Immature natural killer cell (primary cell): Measurements from ENCODE around the gene MCRIP1. TPM values are rescaled to one million over a fixed set of nuclear protein-coding genes. Genes with fewer than 3 reads are reported as not detected.

Experiments
- DNase-seq, 3 donors: peaks; one replicate each; pipeline ENCODE4 v3.0.0; 2022; ENCODE audit warnings: mixed read lengths in 1 of 3
- H3K27ac Mint-ChIP-seq, 6 donors: one replicate each; pipeline ENCODE4 v1.8.0; 2020; ENCODE audit warnings: mixed read lengths in 6 of 6, mild to moderate bottlenecking in 5 of 6, inconsistent platforms in 4 of 6, moderate library complexity in 3 of 6
- H3K27me3 Mint-ChIP-seq, 3 donors: one replicate each; pipeline ENCODE4 v1.8.0; 2020 to 2021; ENCODE audit warnings: low read depth in 3 of 3, mild to moderate bottlenecking in 3 of 3, mixed read lengths in 3 of 3, moderate library complexity in 3 of 3, inconsistent platforms in 1 of 3
- H3K36me3 Mint-ChIP-seq, 3 donors: one replicate each; pipeline ENCODE4 v1.8.0; 2020; ENCODE audit warnings: mixed read lengths in 3 of 3, inconsistent platforms in 2 of 3, mild to moderate bottlenecking in 2 of 3
- H3K4me1 Mint-ChIP-seq, 2 donors: one replicate each; pipeline ENCODE4 v1.8.0; 2020; ENCODE audit warnings: inconsistent platforms in 2 of 2, mild to moderate bottlenecking in 2 of 2, mixed read lengths in 2 of 2, moderate library complexity in 1 of 2
- H3K4me3 Mint-ChIP-seq, 5 donors: one replicate each; pipeline ENCODE4 v1.8.0; 2020; ENCODE audit warnings: mild to moderate bottlenecking in 5 of 5, mixed read lengths in 5 of 5, inconsistent platforms in 3 of 5, moderate library complexity in 3 of 5
- H3K9me3 Mint-ChIP-seq, 6 donors: one replicate each; pipeline ENCODE4 v1.8.0; 2020; ENCODE audit warnings: mild to moderate bottlenecking in 6 of 6, mixed read lengths in 6 of 6, inconsistent platforms in 4 of 6, moderate library complexity in 3 of 6
- polyA plus RNA-seq, 3 donors: library from polyadenylated mRNA; unstranded; fragments of 300-500 nt; fragmentation: Illumina TruSeq; gene quantifications; one replicate each; pipeline ENCODE4 v1.2.3, GENCODE V29; 2021

The MCRIP1 gene, protein sequence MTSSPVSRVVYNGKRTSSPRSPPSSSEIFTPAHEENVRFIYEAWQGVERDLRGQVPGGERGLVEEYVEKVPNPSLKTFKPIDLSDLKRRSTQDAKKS
- polyA plus RNA-seq: 100 to 1,000 TPM; 112 to 178 (median 124) TPM

DNA sequence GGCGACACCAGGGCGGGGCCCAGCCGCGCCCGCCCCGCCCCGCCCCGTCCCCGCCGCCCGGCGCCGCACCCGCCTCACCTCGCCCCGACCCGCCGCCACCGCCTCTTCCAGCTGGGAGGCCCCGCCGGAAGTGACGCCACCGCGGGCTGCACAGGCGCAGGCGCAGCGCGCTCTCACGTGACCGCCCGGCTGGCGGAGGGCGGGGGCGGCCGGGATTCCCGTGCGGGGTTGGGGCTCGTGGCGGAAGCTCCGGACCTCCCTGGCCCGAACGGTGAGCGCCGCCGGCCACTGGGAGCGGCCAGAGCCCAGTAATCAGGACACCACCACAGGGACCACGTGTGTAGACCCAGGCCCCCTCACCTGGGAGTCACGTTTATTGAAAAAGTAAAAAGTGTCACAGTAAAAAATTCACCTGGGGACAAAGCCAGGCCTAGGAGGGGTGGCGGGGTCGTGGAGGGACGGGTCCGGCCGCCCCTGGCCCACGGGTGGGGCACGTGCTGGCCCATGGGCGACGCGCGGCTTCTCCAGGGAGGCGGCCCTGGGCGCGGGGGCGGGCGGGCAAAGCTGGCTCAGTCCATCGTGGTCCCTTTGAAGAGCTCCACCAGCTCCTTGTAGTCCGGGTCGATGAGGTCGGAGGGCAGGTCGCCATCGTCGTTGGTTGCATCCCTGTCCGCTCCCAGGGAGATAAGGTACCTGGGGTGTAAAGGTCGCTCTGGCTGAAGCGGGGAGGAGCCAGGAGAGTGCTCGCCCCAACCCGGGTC is at the start of gene MCRIP1:
Gene MCRIP1, minus strand, starts transcription at position 132 of the 761 bp plus-strand sequence. CDS start 8,785 bp downstream, outside the sequence.
- Mint-ChIP-seq H3K9me3 (no peaks in the 10 kb centered on the region), H3K27ac (peak within 1 kb of the TSS; percentile 91 to 98 (median 94)), H3K4me1 (peaks cover 20 to 28% of the 10 kb centered on the region in 2 donors), H3K4me3 (peak within 1 kb of the TSS; percentile 86 to 93 (median 92)), H3K27me3 (peaks cover 6 to 14% (median 9%) of the 10 kb centered on the region in 3 donors), H3K36me3 (no peaks in the 10 kb centered on the region)
- peak; percentile 93 for DNase-seq

DNA sequence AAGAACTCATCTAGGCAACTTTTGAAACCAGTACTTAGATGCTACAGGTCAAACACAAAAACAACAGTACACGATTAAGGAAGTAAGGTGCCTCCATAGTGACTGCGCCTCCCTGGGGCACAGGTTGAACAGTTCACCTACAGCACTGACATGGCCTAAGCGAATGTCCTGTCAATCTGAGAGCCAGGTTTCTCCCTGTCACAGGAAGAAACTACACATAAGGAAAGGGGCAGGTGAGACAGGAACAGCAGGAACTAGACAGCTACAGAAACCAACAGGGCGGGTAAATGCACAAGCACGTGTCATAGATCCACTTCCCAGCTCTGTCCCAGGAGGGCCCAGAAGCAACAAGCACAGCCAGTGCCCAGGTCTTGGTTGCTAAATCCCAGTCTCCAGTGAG is 46.0 kb upstream of the MCRIP1 start:
- Mint-ChIP-seq H3K27ac (peak overlapping the region in 1 of 6 donors; percentile 60), H3K27me3 (peaks cover 0 to 1% (median 0%) of the 10 kb centered on the region in 3 donors), H3K4me3 (no peak overlapping the region), H3K4me1 (no peaks in the 10 kb centered on the region), H3K36me3 (peaks cover 4 to 11% (median 10%) of the 10 kb centered on the region in 3 donors), H3K9me3 (no peaks in the 10 kb centered on the region)
- DNase-seq: no peak

DNA sequence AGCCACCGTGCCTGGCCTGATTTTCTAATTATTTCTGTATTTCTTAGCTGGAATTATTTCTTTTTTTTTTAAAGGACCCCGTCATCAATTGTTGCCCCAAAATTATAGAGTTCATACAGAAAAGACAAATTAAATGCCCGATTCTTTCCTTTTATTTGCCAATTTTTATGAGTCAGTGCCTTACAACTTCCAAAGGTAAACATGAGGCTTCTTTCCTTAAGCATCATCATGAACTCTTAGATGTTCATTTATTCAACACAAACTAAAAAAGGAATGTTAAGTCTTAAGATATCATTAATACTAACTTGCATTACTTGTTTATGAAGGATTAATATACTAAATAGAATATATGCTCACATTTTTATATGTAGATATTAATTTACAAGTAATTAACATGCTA is 45.2 kb upstream of the MCRIP1 start:
- H3K4me3 Mint-ChIP-seq: no peak overlapping the region
- peaks cover 4 to 11% (median 10%) of the 10 kb centered on the region in 3 donors for H3K36me3 Mint-ChIP-seq
- H3K27me3 Mint-ChIP-seq: peaks cover 0 to 2% (median 1%) of the 10 kb centered on the region in 3 donors
- H3K9me3 Mint-ChIP-seq: no peaks in the 10 kb centered on the region
- DNase-seq: no peak
- H3K27ac Mint-ChIP-seq: peak overlapping the region in 1 of 6 donors; percentile 49
- no peaks in the 10 kb centered on the region for H3K4me1 Mint-ChIP-seq

DNA sequence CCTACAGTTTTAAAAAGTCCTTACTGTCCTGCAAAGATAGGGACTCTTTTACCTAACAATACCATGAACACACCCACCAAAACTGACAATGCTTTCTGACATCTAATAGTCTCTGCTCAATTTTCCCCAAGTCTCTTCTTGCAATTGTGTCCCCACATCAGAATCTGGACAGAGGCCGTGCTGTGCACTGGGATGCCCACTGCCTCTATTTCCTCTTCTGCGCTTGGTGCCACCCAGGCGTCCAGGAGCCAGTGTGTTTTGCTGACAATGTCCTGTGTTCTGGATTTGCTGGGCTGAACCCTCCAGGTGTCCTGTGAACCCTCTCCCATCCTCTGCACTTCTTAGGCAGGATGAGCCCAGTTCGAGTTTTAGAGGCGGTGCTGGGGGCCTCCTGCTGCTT is 44.5 kb upstream of the MCRIP1 start:
- H3K9me3 Mint-ChIP-seq: no peaks in the 10 kb centered on the region
- no peak for DNase-seq
- H3K27me3 Mint-ChIP-seq: peaks cover 0 to 2% (median 0%) of the 10 kb centered on the region in 3 donors
- peaks cover 0 to 3% of the 10 kb centered on the region in 2 donors for H3K4me1 Mint-ChIP-seq
- no peak overlapping the region for H3K27ac Mint-ChIP-seq
- H3K36me3 Mint-ChIP-seq: peaks cover 4 to 11% (median 8%) of the 10 kb centered on the region in 3 donors
- no peak overlapping the region for H3K4me3 Mint-ChIP-seq

DNA sequence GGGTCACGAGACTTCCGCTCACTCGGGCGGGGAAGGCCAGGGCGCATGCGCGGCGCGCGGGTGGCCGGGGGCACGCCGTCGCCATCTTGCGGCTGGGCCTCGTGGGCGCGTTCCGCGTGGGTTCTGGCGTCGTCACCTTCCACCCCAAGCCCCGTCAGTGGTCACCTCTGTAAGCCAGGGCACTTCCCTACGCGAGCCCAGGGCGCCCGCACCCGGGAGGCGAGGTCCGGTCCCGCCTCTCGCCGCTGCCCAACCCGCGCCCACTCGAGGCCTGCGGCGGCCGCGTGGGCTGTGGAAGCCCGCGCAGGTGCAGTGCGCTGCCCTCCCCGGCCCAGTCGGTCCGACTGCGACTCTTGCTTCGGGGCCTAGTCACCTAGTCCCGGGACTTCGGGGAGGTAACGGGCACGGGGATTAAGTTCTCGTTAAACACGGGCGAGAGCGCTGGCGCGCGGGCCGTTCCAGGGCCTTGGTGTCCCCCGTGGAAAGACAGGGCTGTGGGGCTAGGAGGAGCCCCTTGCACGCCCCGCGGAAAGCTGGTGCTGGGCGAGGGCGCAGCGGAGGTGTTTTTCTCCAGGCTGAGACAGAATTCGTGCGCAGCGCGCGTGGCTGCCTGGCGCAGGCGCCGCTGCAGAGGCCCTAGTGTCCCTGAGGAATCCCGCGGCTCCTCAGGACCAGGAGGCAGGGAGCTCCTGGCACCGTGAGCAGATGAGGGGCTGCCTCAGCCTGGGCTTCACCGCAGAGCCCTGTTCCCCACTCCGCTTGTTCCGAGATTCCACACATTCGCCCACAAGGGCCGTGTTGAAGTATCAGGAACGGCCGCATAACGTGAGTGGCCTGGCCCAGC is 38.5 kb upstream of the MCRIP1 start:
- peaks cover 0 to 4% (median 0%) of the 10 kb centered on the region in 3 donors for H3K36me3 Mint-ChIP-seq
- H3K27me3 Mint-ChIP-seq: peaks cover 19 to 33% (median 23%) of the 10 kb centered on the region in 3 donors
- H3K9me3 Mint-ChIP-seq: no peaks in the 10 kb centered on the region
- peak overlapping the region; percentile 73 to 89 (median 83) for H3K4me3 Mint-ChIP-seq
- H3K27ac Mint-ChIP-seq: peak overlapping the region; percentile 85 to 95 (median 91)
- DNase-seq: peak; percentile 96 to 98 (median 98)
- H3K4me1 Mint-ChIP-seq: peaks cover 18 to 31% of the 10 kb centered on the region in 2 donors

DNA sequence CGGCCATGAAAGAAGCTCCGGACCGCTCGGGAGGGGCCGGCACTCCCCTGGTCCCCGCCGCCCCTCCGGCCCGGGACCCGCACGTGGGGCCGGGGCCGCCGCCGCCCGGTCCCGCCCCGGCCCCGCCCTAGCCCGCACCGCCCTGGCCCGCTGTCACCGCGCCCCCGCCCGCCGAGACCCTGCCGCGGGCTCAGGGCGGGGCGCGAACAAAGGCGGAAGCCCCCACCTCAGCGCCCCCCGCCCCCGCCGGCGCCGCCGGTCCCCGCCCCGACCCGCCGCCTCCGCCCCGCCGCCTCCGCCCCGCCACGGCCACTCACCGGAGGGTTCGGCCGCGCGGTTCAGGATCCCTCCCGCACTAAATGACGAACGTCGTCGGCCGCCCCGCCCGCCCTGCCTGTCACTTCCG is 37.9 kb upstream of the MCRIP1 start, which contains the start of gene ARHGDIA:
Gene ARHGDIA, minus strand, starts transcription at position 357 of the 406 bp plus-strand sequence. CDS start 1,407 bp downstream, outside the sequence.
- H3K4me1 Mint-ChIP-seq: peaks cover 21 to 33% of the 10 kb centered on the region in 2 donors
- peak within 1 kb of the TSS; percentile 88 to 95 (median 91) for H3K27ac Mint-ChIP-seq
- peak within 1 kb of the TSS; percentile 83 to 89 (median 85) for H3K4me3 Mint-ChIP-seq
- no peak for DNase-seq
- no peaks in the 10 kb centered on the region for H3K9me3 Mint-ChIP-seq
- H3K36me3 Mint-ChIP-seq: peaks cover 0 to 4% (median 0%) of the 10 kb centered on the region in 3 donors
- peaks cover 23 to 33% (median 25%) of the 10 kb centered on the region in 3 donors for H3K27me3 Mint-ChIP-seq

DNA sequence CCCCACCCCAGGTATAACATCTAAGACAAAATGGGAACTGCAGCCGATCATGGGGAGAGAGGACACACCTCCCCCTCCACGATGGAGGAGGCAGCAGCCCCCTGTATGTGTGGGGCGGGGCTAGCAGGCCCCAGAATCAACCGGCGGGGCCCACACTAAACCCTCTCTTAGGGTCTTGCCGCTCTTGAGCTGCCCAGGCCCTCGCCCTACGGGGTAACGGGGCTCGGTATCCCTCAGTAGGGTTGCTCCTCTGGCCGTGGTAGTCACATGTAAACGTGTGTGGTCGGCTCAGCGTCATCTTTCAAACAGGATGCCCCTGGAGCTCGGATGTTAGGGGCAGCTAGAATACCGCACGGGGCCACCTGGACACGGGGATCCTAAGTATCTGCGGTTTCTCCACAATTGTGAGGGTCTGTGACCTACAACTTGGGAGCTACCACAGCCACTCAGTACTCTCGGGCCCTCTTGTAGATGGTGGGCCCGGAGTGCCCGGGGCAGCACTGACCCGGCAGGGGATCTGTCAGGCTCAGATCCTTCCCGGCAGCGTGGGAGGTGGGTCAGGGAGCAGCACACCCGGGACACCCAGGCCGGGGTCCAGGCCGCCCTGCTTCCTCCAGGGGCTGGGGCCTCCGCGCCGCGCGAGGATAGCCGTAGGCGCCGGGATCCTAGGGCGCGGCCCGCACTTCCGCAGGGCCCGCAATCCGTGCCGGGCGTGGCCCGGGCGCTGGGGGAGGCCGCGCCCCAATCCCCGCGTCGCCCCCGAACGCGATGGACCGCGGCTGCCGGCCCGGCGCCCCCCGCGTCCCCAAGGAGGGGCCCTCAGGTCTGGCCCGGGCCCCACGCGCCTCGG is 37.3 kb upstream of the MCRIP1 start:
- peak overlapping the region; percentile 82 to 87 (median 85) for H3K4me3 Mint-ChIP-seq
- peaks cover 21 to 34% of the 10 kb centered on the region in 2 donors for H3K4me1 Mint-ChIP-seq
- DNase-seq: peak; percentile 57 to 69 (median 68)
- peak overlapping the region; percentile 88 to 95 (median 90) for H3K27ac Mint-ChIP-seq
- H3K9me3 Mint-ChIP-seq: no peaks in the 10 kb centered on the region
- peaks cover 23 to 37% (median 31%) of the 10 kb centered on the region in 3 donors for H3K27me3 Mint-ChIP-seq
- H3K36me3 Mint-ChIP-seq: peaks cover 0 to 4% (median 0%) of the 10 kb centered on the region in 3 donors

DNA sequence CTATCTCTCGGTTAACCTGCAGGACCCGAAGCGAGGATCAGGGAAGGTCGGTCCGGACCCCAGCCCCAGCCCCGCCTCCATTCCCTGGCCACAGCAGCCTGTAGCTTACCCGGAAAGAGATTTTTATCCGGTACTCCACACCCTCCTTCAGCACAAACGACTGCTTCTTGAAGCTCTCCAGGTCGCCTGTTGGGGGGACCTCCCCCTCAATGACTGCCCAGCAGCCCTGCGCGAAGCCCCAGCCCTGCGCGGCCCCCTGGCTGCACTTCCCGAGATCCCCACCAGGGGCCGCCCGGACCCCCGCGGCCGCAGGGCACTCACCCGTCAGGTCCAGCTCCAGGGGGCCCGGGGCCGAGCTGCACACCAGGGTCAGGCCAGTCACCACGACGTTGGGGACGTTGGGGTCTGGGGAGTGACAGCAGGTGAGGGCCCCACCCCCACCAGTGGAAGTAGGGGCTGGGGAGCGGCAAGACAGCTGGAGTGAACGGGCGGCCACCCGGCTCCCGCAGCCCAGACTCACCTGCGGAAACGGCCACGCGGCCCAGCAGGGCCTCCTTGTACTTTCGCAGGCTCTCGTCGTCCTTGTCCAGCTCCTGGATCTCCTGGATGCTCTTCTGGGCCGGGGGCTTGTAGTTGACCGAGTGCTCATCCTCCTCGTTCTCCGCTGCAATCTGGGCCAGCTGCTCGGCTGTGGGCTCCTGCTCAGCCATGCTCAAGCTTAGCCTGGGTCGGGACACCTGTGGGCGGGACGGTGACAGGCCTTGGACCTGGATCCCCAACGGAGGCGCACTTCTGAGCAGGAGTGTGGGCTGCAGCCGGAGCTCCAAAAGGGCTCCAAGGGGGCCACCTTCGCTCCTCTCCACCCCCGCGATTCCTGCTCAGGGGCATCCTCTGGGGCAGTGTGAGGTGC is 36.4 kb upstream of the MCRIP1 start:
- Mint-ChIP-seq H3K4me1 (peaks cover 21 to 34% of the 10 kb centered on the region in 2 donors), H3K27ac (peak overlapping the region; percentile 88 to 95 (median 90)), H3K9me3 (no peaks in the 10 kb centered on the region)

DNA sequence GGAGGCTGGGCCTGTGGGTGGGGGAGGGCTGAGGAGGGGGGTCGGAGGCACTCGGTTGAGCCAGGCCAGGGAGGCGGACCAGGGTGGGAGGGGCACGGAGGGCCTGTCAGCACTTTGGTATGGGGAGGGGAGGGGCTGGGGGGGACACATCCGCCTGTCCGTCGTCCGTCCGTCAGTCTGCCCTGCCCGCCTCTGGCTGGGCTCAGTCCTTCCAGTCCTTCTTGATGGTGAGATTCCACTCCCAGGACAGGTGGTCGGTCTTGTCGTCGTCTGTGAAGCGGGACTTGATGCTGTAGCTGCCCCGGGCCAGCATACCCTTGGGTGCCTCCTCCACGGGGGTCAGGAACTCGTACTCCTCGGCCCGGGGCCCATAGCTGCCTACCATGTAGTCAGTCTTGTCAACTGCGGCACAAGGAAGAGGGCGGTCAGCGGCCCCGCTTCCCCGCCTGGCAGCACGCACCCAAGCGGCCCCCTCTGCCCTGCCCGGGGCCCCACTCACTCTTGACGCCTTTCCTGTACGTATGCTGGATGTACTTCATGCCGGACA is 35.7 kb upstream of the MCRIP1 start:
- H3K27me3 Mint-ChIP-seq: peaks cover 23 to 39% (median 35%) of the 10 kb centered on the region in 3 donors
- DNase-seq: no peak
- H3K9me3 Mint-ChIP-seq: no peaks in the 10 kb centered on the region
- peaks cover 22 to 35% of the 10 kb centered on the region in 2 donors for H3K4me1 Mint-ChIP-seq
- peak overlapping the region in 1 of 5 donors; percentile 49 for H3K4me3 Mint-ChIP-seq
- H3K36me3 Mint-ChIP-seq: peaks cover 0 to 4% (median 0%) of the 10 kb centered on the region in 3 donors
- peak overlapping the region in 4 of 6 donors; percentile 42 to 93 (median 68) for H3K27ac Mint-ChIP-seq

More for the DNA sequence above, 36.4 kb upstream of the MCRIP1 start:
- H3K4me3 Mint-ChIP-seq: peak overlapping the region; percentile 82 to 87 (median 85)
- peaks cover 0 to 4% (median 0%) of the 10 kb centered on the region in 3 donors for H3K36me3 Mint-ChIP-seq
- peak in 2 of 3 donors; percentile 41 to 42 for DNase-seq
- peaks cover 23 to 38% (median 33%) of the 10 kb centered on the region in 3 donors for H3K27me3 Mint-ChIP-seq

DNA sequence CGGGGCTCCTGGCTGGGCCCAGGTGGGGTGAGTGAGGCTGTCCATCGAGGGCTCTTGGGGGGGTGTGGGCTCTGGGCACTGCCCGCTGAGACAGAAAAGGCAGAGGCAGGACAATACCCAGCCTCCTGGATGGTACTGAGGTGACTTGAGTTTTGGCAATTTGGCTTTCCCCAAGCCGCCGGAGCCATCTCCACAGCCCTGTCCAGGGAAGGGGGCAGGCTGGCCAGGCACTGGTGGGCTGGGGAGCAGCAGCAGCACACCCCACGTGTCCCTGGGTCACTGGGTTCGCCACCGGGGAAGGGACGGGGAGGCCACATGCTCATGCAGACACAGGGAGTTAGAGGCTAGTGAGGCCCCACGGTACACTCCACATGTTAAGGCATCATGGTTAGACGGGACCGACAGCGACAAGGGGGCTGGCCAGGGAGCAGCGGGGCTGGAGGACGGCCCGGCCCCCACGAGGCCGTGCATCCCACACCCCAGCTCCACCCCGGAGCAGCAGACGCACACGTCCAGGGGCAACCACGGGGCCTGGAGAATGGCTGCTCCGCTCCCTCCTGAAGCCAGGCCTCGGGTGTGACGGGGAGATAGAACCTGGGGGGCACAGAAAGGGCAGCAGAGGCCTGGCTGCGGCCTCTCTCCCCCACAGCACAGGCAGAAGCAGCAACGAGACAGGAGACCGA is 35.0 kb upstream of the MCRIP1 start:
- Mint-ChIP-seq H3K4me1 (peaks cover 28 to 41% of the 10 kb centered on the region in 2 donors), H3K4me3 (peak overlapping the region in 2 of 5 donors; percentile 46 to 58), H3K27ac (peak overlapping the region in 4 of 6 donors; percentile 45 to 76 (median 60)), H3K36me3 (peaks cover 0 to 7% (median 0%) of the 10 kb centered on the region in 3 donors), H3K27me3 (peaks cover 23 to 43% (median 35%) of the 10 kb centered on the region in 3 donors), H3K9me3 (no peaks in the 10 kb centered on the region)
- no peak for DNase-seq
